ENCODE data around the gene BTBD7. TPM values are rescaled to one million over a fixed set of nuclear protein-coding genes. Genes with fewer than 3 reads are reported as not detected.

The BTBD7 gene
- total RNA-seq, 1 donor from 2014 or later, result 47.9 TPM

GRCh38 chr14:93195316-93195999 is 137.4 kb downstream of the BTBD7 start:
- Mint-ChIP-seq H3K36me3 (no peaks in the 10 kb centered on the region), H3K4me3 (no peak overlapping the region)

More at GRCh38 chr14:93195316-93195999, 137.4 kb downstream of the BTBD7 start:
- Mint-ChIP-seq H3K4me1 (ENCODE audit: unreplicated experiment) (no peaks in the 10 kb centered on the region), H3K9me3 (no peaks in the 10 kb centered on the region), H3K27ac (no peak overlapping the region), H3K27me3 (no peaks in the 10 kb centered on the region)
- TF ChIP-seq CTCF (conservative IDR thresholded peaks at IDR 0.05), result no peak
- DNase-seq (ENCODE audit: extremely low spot score, unreplicated experiment), result no peak

Other genes starting within 250 kb of the BTBD7 start
- gene ITPK1, start 217.1 kb downstream of the BTBD7 start, total RNA-seq (ENCODE audit: low replicate concordance), result 40.2 and 43.5 TPM in 2 replicates
- 19.3 and 20.5 TPM in 2 replicates for gene MOAP1, start 148.1 kb downstream of the BTBD7 start, total RNA-seq (ENCODE audit: low replicate concordance)
- 21.7 and 23.9 TPM in 2 replicates for gene LYSET, start 147.7 kb downstream of the BTBD7 start, total RNA-seq (ENCODE audit: low replicate concordance)
- 11.9 and 14.3 TPM in 2 replicates for gene GON7, start 126.0 kb downstream of the BTBD7 start, total RNA-seq (ENCODE audit: low replicate concordance)
- 16.1 and 21.7 TPM in 2 replicates for gene UBR7, start 125.8 kb downstream of the BTBD7 start, total RNA-seq (ENCODE audit: low replicate concordance)
- gene COX8C, start 14.1 kb upstream of the BTBD7 start, total RNA-seq (ENCODE audit: low replicate concordance), result not detected in 2 replicates
- gene UNC79, start 97.9 kb upstream of the BTBD7 start, total RNA-seq (ENCODE audit: low replicate concordance), result 1.8 and 2.1 TPM in 2 replicates

Data from type B pancreatic cell (in vitro differentiated cells).